HepG2 (cell line): Measurements from ENCODE around the gene FBXW4. TPM values are rescaled to one million over a fixed set of nuclear protein-coding genes. Genes with fewer than 3 reads are reported as not detected.

Experiments used
- CBX1 ChIP-seq: IDR thresholded peaks from one replicate; pipeline ENCODE4 v1.6.1; 2016; ENCODE audit warnings: antibody characterized with exemption, low read depth
- DNMT3B ChIP-seq: conservative IDR thresholded peaks from 2 replicates; pipeline ENCODE4 v1.6.1; 2016; ENCODE audit warnings: missing biosample characterization, control low read depth
- EEA1 ChIP-seq: sonication (generic); formaldehyde crosslinking; IDR thresholded peaks from 2 replicates; pipeline ENCODE4 v1.5.1; 2020; ENCODE audit warnings: mild to moderate bottlenecking, missing genetic modification reagents, borderline replicate concordance
- NAIF1 ChIP-seq: sonication (generic); formaldehyde crosslinking; IDR thresholded peaks from 2 replicates; pipeline ENCODE4 v1.5.0; 2020; ENCODE audit warnings: mild to moderate bottlenecking, missing genetic modification reagents, borderline replicate concordance
- PLRG1 ChIP-seq: fragments of 450-650 bp; conservative IDR thresholded peaks from 2 replicates; pipeline ENCODE4 v1.6.1; 2016
- RXRA ChIP-seq: sonication (generic); formaldehyde crosslinking; IDR thresholded peaks from 2 replicates; pipeline ENCODE4 v1.5.1; 2020; ENCODE audit warnings: missing genetic modification reagents
- SP2 ChIP-seq: sonication (generic); formaldehyde crosslinking; IDR thresholded peaks from 2 replicates; pipeline ENCODE4 v1.5.1; 2020; ENCODE audit warnings: mild to moderate bottlenecking, missing genetic modification reagents
- SP5 ChIP-seq: IDR thresholded peaks from 2 replicates; pipeline ENCODE4 v1.6.1; 2016; ENCODE audit warnings: low read depth, borderline replicate concordance
- SSRP1 ChIP-seq: IDR thresholded peaks from 2 replicates; pipeline ENCODE4 v1.6.1; 2016; ENCODE audit warnings: control low read depth
- TAF1 ChIP-seq: sonication (generic); formaldehyde crosslinking; IDR thresholded peaks from 2 replicates; pipeline ENCODE4 v1.4.0; 2020; ENCODE audit warnings: missing genetic modification reagents
- TARDBP ChIP-seq: sonication (generic); formaldehyde crosslinking; IDR thresholded peaks from 2 replicates; pipeline ENCODE4 v1.8.0; 2022; ENCODE audit warnings: mild to moderate bottlenecking, missing genetic modification reagents
- TOE1 ChIP-seq: sonication (generic); formaldehyde crosslinking; IDR thresholded peaks from 2 replicates; pipeline ENCODE4 v1.4.0; 2020; ENCODE audit warnings: mild to moderate bottlenecking, missing genetic modification reagents
- ZFP37 ChIP-seq: sonication (generic); formaldehyde crosslinking; IDR thresholded peaks from 2 replicates; pipeline ENCODE4 v1.4.0; 2020; ENCODE audit warnings: missing genetic modification reagents, borderline replicate concordance
- ZNF460 ChIP-seq: sonication (generic); formaldehyde crosslinking; IDR thresholded peaks from 2 replicates; pipeline ENCODE4 v1.5.1; 2020; ENCODE audit warnings: missing genetic modification reagents, mild to moderate bottlenecking, borderline replicate concordance
- ZNF879 ChIP-seq: sonication (generic); formaldehyde crosslinking; IDR thresholded peaks from 2 replicates; pipeline ENCODE4 v1.8.1; 2023; ENCODE audit warnings: missing genetic modification reagents
- polyA plus RNA-seq, 8 experiments: library from polyadenylated mRNA; depleted of rRNA in 3 of 8; stranded (reverse) in 7 of 8; unstranded in 1 of 8; fragments of >200 nt; fragmentation: Illumina TruSeq in 4 of 8; extraction: Trizol in 4 of 8; gene quantifications; 2 replicates each; pipeline versions ENCODE4 v1.2.1 to v1.2.3, GENCODE V29; 2011 to 2016; ENCODE audit warnings: low read depth in 4 of 8, missing spikeins in 1 of 8, mixed read lengths in 1 of 8; ENCODE audit not compliant: insufficient read depth in 1 of 8
- total RNA-seq, 5 experiments: library from RNA; depleted of rRNA; stranded (reverse); fragments of >200 nt; fragmentation: Illumina TruSeq; extraction: Trizol; gene quantifications; 2 replicates each; pipeline ENCODE4 v1.2.3, GENCODE V29; 2016; ENCODE audit warnings: low read depth in 1 of 5
- TF ChIP-seq, protein P1 (sequence below): sonication (generic); formaldehyde crosslinking; conservative IDR thresholded peaks from 2 replicates; pipeline ENCODE4 v1.4.0; 2020; ENCODE audit warnings: mild to moderate bottlenecking, missing genetic modification reagents, moderate library complexity
- TF ChIP-seq, protein P2 (sequence below): sonication (generic); formaldehyde crosslinking; IDR thresholded peaks from 2 replicates; pipeline ENCODE4 v1.5.1; 2020; ENCODE audit warnings: mild to moderate bottlenecking, missing genetic modification reagents
- TF ChIP-seq, protein P3 (sequence below): sonication (generic); formaldehyde crosslinking; conservative IDR thresholded peaks from 2 replicates; pipeline ENCODE4 v1.4.0; 2020; ENCODE audit warnings: missing genetic modification reagents
- TF ChIP-seq, protein P4 (sequence below): IDR thresholded peaks from 2 replicates; pipeline ENCODE4 v1.6.1; 2016; ENCODE audit warnings: mild to moderate bottlenecking, missing biosample characterization, missing genetic modification reagents
- TF ChIP-seq, protein P5 (sequence below): sonication (generic); formaldehyde crosslinking; IDR thresholded peaks from 2 replicates; pipeline ENCODE4 v1.4.0; 2020; ENCODE audit warnings: low read depth, mild to moderate bottlenecking, missing genetic modification reagents

The FBXW4 gene
- total and polyA plus RNA-seq, 2 of the 13 experiments (the other 11 are each of a cell fraction or from before 2014, with no cell fraction given) = 23.5 to 33.7 TPM

DNA sequence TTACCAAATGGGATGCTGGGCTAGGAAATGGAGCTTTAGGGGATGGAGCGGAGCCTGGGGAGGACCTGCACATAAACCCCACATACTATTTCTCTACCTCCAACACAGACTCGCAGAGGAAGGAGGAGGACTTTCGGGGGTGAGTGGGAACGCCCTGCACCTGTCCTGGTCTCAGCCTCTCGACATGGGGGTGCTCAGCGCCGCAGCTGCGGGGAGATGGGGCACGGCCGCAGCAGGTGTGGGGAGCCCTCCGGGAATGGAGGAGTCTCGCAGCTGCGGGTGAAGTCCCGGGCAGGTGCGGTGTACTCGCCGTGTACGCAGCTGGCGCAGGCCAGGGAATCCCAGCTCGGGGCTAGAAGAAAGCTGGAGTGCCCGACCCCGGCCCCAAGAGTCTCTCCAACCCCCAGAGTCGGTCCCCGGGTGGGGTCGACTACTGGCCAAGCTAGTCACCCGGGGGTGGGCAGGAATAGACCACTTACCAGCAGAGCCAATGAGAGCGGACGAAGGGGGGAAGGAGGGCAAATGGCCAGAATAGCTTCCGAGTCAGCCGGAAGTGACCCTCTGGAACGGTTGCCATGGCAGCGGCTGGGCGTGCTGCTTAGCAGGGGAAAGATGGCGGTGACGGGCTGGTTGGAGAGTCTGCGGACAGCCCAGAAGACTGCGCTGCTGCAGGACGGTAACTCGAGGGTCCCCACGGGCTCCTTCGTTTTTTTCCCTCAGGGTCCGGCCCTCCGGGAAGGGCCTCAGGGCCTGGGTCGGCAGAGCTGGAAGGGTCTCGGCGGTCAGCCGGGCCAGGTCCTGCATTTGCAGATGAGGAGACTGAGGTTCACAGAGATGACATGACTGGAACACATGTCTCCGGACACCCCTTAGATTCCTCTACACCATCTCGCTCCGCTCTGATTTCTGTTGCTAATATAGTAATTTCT lies 107.0 kb downstream of the FBXW4 start, which contains the start of the genes DPCD and POLL (continued):
- TF ChIP-seq SP2 (CRISPR knock-in tag) (peak; percentile 87), DNMT3B (CRISPR knock-in tag) (0 out of 2 replicates have a peak, but pooled peaks have one; percentile 67), ZFP37 (CRISPR knock-in tag) (no peak), TARDBP (CRISPR knock-in tag) (no peak), ZNF879 (no peak), ZNF460 (CRISPR knock-in tag) (no peak), SSRP1 (no peak), RXRA (CRISPR knock-in tag) (no peak), CBX1 (no peak), PLRG1 (no peak), NAIF1 (no peak), EEA1 (CRISPR knock-in tag) (no peak), TAF1 (CRISPR knock-in tag) (peak; percentile 72; the same call in 1 of the 2 replicates), SP5 (CRISPR knock-in tag) (peak; percentile 18; the same call in 1 of the 2 replicates), TOE1 (CRISPR knock-in tag) (peak; percentile 37; the same call in 1 of the 2 replicates)
- TF ChIP-seq, protein P1, sequence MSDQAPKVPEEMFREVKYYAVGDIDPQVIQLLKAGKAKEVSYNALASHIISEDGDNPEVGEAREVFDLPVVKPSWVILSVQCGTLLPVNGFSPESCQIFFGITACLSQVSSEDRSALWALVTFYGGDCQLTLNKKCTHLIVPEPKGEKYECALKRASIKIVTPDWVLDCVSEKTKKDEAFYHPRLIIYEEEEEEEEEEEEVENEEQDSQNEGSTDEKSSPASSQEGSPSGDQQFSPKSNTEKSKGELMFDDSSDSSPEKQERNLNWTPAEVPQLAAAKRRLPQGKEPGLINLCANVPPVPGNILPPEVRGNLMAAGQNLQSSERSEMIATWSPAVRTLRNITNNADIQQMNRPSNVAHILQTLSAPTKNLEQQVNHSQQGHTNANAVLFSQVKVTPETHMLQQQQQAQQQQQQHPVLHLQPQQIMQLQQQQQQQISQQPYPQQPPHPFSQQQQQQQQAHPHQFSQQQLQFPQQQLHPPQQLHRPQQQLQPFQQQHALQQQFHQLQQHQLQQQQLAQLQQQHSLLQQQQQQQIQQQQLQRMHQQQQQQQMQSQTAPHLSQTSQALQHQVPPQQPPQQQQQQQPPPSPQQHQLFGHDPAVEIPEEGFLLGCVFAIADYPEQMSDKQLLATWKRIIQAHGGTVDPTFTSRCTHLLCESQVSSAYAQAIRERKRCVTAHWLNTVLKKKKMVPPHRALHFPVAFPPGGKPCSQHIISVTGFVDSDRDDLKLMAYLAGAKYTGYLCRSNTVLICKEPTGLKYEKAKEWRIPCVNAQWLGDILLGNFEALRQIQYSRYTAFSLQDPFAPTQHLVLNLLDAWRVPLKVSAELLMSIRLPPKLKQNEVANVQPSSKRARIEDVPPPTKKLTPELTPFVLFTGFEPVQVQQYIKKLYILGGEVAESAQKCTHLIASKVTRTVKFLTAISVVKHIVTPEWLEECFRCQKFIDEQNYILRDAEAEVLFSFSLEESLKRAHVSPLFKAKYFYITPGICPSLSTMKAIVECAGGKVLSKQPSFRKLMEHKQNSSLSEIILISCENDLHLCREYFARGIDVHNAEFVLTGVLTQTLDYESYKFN (CRISPR knock-in tag) = no peak
- TF ChIP-seq, protein P2, sequence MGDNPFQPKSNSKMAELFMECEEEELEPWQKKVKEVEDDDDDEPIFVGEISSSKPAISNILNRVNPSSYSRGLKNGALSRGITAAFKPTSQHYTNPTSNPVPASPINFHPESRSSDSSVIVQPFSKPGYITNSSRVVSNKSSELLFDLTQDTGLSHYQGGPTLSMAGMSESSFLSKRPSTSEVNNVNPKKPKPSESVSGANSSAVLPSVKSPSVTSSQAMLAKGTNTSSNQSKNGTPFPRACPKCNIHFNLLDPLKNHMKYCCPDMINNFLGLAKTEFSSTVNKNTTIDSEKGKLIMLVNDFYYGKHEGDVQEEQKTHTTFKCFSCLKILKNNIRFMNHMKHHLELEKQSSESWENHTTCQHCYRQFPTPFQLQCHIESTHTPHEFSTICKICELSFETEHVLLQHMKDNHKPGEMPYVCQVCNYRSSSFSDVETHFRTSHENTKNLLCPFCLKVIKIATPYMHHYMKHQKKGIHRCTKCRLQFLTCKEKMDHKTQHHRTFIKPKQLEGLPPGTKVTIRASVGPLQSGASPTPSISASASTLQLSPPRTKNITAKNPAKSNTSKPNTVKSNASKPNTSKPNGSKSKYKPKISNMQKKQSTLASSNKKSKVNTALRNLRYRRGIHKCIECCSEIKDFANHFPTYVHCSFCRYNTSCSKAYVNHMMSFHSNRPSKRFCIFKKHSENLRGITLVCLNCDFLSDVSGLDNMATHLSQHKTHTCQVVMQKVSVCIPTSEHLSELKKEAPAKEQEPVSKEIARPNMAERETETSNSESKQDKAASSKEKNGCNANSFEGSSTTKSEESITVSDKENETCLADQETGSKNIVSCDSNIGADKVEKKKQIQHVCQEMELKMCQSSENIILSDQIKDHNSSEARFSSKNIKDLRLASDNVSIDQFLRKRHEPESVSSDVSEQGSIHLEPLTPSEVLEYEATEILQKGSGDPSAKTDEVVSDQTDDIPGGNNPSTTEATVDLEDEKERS (CRISPR knock-in tag) = peak; percentile 51; the same call in 1 of the 2 replicates
- TF ChIP-seq, protein P3, sequence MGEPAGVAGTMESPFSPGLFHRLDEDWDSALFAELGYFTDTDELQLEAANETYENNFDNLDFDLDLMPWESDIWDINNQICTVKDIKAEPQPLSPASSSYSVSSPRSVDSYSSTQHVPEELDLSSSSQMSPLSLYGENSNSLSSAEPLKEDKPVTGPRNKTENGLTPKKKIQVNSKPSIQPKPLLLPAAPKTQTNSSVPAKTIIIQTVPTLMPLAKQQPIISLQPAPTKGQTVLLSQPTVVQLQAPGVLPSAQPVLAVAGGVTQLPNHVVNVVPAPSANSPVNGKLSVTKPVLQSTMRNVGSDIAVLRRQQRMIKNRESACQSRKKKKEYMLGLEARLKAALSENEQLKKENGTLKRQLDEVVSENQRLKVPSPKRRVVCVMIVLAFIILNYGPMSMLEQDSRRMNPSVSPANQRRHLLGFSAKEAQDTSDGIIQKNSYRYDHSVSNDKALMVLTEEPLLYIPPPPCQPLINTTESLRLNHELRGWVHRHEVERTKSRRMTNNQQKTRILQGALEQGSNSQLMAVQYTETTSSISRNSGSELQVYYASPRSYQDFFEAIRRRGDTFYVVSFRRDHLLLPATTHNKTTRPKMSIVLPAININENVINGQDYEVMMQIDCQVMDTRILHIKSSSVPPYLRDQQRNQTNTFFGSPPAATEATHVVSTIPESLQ (CRISPR knock-in tag) = no peak
- TF ChIP-seq, protein P4, sequence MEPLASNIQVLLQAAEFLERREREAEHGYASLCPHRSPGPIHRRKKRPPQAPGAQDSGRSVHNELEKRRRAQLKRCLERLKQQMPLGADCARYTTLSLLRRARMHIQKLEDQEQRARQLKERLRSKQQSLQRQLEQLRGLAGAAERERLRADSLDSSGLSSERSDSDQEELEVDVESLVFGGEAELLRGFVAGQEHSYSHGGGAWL (CRISPR knock-in tag) = peak; percentile 56; the same call in 1 of the 2 replicates
- TF ChIP-seq, protein P5, sequence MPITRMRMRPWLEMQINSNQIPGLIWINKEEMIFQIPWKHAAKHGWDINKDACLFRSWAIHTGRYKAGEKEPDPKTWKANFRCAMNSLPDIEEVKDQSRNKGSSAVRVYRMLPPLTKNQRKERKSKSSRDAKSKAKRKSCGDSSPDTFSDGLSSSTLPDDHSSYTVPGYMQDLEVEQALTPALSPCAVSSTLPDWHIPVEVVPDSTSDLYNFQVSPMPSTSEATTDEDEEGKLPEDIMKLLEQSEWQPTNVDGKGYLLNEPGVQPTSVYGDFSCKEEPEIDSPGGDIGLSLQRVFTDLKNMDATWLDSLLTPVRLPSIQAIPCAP (CRISPR knock-in tag) = no peak
